B cell (primary cell): ENCODE measurements around the gene VAMP1. TPM values are rescaled to one million over a fixed set of nuclear protein-coding genes. Genes with fewer than 3 reads are reported as not detected.

ENCODE experiments used
- ATAC-seq: fragments of 200-7000 bp; cut with Tn5 transposase; one replicate; pipeline ENCODE4 v1.10.0; 2021; ENCODE audit warnings: low read depth, mild to moderate bottlenecking, moderate number of reproducible peaks, moderate library complexity
- CTCF ChIA-PET: fragments of 350-600 bp; sonication (Branson Sonifier 250); formaldehyde crosslinking; loops from one replicate; lab custom pipeline; 2021; ENCODE audit warnings: antibody characterized with exemption, inconsistent platforms; lab: Charles Lee
- POLR2A ChIA-PET: fragments of 350-600 bp; sonication (Branson Sonifier 250); formaldehyde crosslinking; loops from one replicate; lab custom pipeline; 2021; ENCODE audit warnings: antibody characterized with exemption; lab: Charles Lee
- DNase-seq: peaks from one replicate; pipeline ENCODE4 v3.0.0; 2013
- H2AFZ ChIP-seq: 2 replicates; pipeline ENCODE4 v1.6.1; 2012; ENCODE audit warnings: mild to moderate bottlenecking, low read depth, low read length; ENCODE audit not compliant: insufficient read depth, poor library complexity, severe bottlenecking
- H3K27ac ChIP-seq, 2 donors: 1 replicate in 1 of 2; 2 replicates in 1 of 2; pipeline ENCODE4 v1.5.1; 2012 to 2013; ENCODE audit warnings: low read length in 2 of 2, mild to moderate bottlenecking in 2 of 2, moderate library complexity in 1 of 2
- H3K27me3 ChIP-seq, 4 experiments: fragments of 200-600 bp in 1 of 4; sonication (generic) in 1 of 4; replicated peaks in 1 of 4; 1 replicate in 2 of 4; 2 replicates in 2 of 4; pipeline versions ENCODE4 v1.6.1 to v1.7.0; 2013 to 2016; ENCODE audit warnings: low read length in 3 of 4, mild to moderate bottlenecking in 2 of 4, mixed read lengths in 1 of 4, moderate library complexity in 1 of 4; ENCODE audit not compliant: insufficient read depth in 4 of 4, control insufficient read depth in 3 of 4; ENCODE audit errors: control extremely low read depth in 1 of 4
- H3K36me3 ChIP-seq, 2 experiments: replicated peaks in 1 of 2; 1 replicate in 1 of 2; 2 replicates in 1 of 2; pipeline versions ENCODE4 v1.6.1 to v1.7.1; 2013; ENCODE audit warnings: low read length in 1 of 2; ENCODE audit not compliant: insufficient read depth in 2 of 2, control insufficient read depth in 1 of 2; ENCODE audit errors: control extremely low read depth in 1 of 2, extremely low read depth in 1 of 2
- H3K4me1 ChIP-seq, 2 donors: fragments of 200-600 bp in 1 of 2; sonication (generic) in 1 of 2; 1 replicate in 1 of 2; 2 replicates in 1 of 2; pipeline versions ENCODE4 v1.5.1 to v1.6.1; 2013 to 2017; ENCODE audit warnings: low read length in 2 of 2; ENCODE audit not compliant: control insufficient read depth in 2 of 2, insufficient read depth in 2 of 2
- H3K4me2 ChIP-seq: replicated peaks from 2 replicates; pipeline ENCODE3; 2012; ENCODE audit warnings: mild to moderate bottlenecking, low read depth, low read length; ENCODE audit not compliant: poor library complexity, severe bottlenecking
- H3K4me3 ChIP-seq, 5 experiments: fragments of 200-600 bp in 1 of 5; sonication (generic) in 1 of 5; 1 replicate in 3 of 5; 2 replicates in 2 of 5; pipeline versions ENCODE4 v1.5.1 to v1.7.0; 2011 to 2016; ENCODE audit warnings: low read length in 4 of 5, mild to moderate bottlenecking in 4 of 5, low read depth in 2 of 5, control low read depth in 1 of 5, moderate library complexity in 1 of 5; ENCODE audit not compliant: insufficient read depth in 1 of 5; ENCODE audit errors: control extremely low read depth in 1 of 5, extremely low read depth in 1 of 5
- H3K79me2 ChIP-seq: fragments of 200-600 bp; sonication (generic); one replicate; pipeline ENCODE4 v1.6.0; 2016; ENCODE audit warnings: low read length; ENCODE audit not compliant: control insufficient read depth, insufficient read depth
- H3K9ac ChIP-seq: fragments of 200-600 bp; sonication (generic); 2 replicates; pipeline ENCODE4 v1.6.1; 2017; ENCODE audit warnings: mild to moderate bottlenecking, low read length, moderate library complexity
- H3K9me3 ChIP-seq, 3 donors: one replicate each; pipeline versions ENCODE4 v1.6.1 to v1.7.1; 2013; ENCODE audit warnings: low read length in 2 of 3; ENCODE audit not compliant: control insufficient read depth in 2 of 3, insufficient read depth in 1 of 3; ENCODE audit errors: control extremely low read depth in 1 of 3
- H4K20me1 ChIP-seq: 2 replicates; pipeline ENCODE4 v1.6.0; 2012; ENCODE audit warnings: mild to moderate bottlenecking, low read length; ENCODE audit not compliant: insufficient read depth, control insufficient read depth, poor library complexity, severe bottlenecking
- H3K27ac Mint-ChIP-seq: one replicate; pipeline ENCODE4 v1.8.0; 2021; ENCODE audit warnings: mixed read lengths
- H3K27me3 Mint-ChIP-seq: one replicate; pipeline ENCODE4 v1.8.0; 2021; ENCODE audit warnings: mixed read lengths
- H3K4me1 Mint-ChIP-seq: one replicate; pipeline ENCODE4 v1.8.0; 2021; ENCODE audit warnings: mixed read lengths
- H3K4me3 Mint-ChIP-seq: one replicate; pipeline ENCODE4 v1.8.0; 2021; ENCODE audit warnings: mixed read lengths
- H3K9me3 Mint-ChIP-seq: one replicate; pipeline ENCODE4 v1.8.0; 2022; ENCODE audit warnings: mixed read lengths; ENCODE audit not compliant: insufficient read depth
- CTCF ChIP-seq: fragments of 200-600 bp; IDR thresholded peaks from one replicate; pipeline ENCODE4 v1.8.0; 2022; ENCODE audit warnings: antibody characterized with exemption, mild to moderate bottlenecking
- EZH2 ChIP-seq: IDR thresholded peaks from 2 replicates; pipeline ENCODE4 v1.6.1; 2012; ENCODE audit warnings: borderline replicate concordance, low read depth, mild to moderate bottlenecking, moderate library complexity, low read length; ENCODE audit not compliant: insufficient read depth, poor library complexity, severe bottlenecking
- WGBS: methylation state at CpG from one replicate; pipeline ENCODE4 v1.1.5; 2013; ENCODE audit warnings: missing lambda C conversion rate; ENCODE audit not compliant: insufficient coverage; 5-methylcytosine and 5-hydroxymethylcytosine counted together
- intact Hi-C: fragments of 100-400 bp; cut with micrococcal nuclease; formaldehyde crosslinking; loops from one replicate; pipeline ENCODE4 v1.10.0; 2022
- polyA plus RNA-seq: library from polyadenylated mRNA; depleted of rRNA; stranded (reverse); fragments of >200 nt; gene quantifications from 2 replicates; pipeline ENCODE4 v1.2.3, GENCODE V29; 2012
- total RNA-seq, 2 donors: library from RNA; stranded (reverse); fragments of 120-200 nt in 1 of 2; gene quantifications; 1 replicate in 1 of 2; 2 replicates in 1 of 2; pipeline versions ENCODE4 v1.2.3 to v1.2.4, GENCODE V29; 2013 to 2022

Gene VAMP1
- total and polyA plus RNA-seq, 2 donors (not counting 1 experiment from before 2014, with no cell fraction given), result 62.4 to 98.9 TPM

GRCh38 chr12:6508087-6508486 is 37.6 kb upstream of the VAMP1 start:
- H3K27ac Mint-ChIP-seq, result no peak overlapping the region
- no peak overlapping the region for H3K4me3 Mint-ChIP-seq

More at GRCh38 chr12:6508087-6508486, 37.6 kb upstream of the VAMP1 start:
- Histone ChIP-seq H3K9me3 (no peaks in the 10 kb centered on the region), H3K36me3 (peaks cover 0 to 44% of the 10 kb centered on the region in 2 experiments), H3K4me1 (no peaks in the 10 kb centered on the region), H2AFZ (no peak overlapping the region), H3K4me3 (no peak overlapping the region), H3K4me2 (no peak overlapping the region), H3K79me2 (peaks cover 44% of the 10 kb centered on the region), H4K20me1 (no peaks in the 10 kb centered on the region), H3K27me3 (no peaks in the 10 kb centered on the region), H3K27ac (no peak overlapping the region), H3K9ac (no peak overlapping the region)
- H3K9me3 Mint-ChIP-seq, result no peaks in the 10 kb centered on the region
- TF ChIP-seq EZH2, result no peak
- TF ChIP-seq CTCF, result no peak
- intact Hi-C loops, result no loop called here
- no peaks in the 10 kb centered on the region for H3K27me3 Mint-ChIP-seq
- CTCF ChIA-PET, result no interaction called here
- 100% methylated on average over 5 of the region's 7 CpGs for WGBS
- no peak for ATAC-seq
- DNase-seq, result no peak
- H3K4me1 Mint-ChIP-seq, result no peaks in the 10 kb centered on the region
- POLR2A ChIA-PET, result no interaction called here
